Endothelial cell of hepatic sinusoid (primary cell): ENCODE measurements around the gene SLC34A3.

ENCODE experiments used
- in situ Hi-C: cut with HindIII; loops from 2 replicates; pipeline ENCODE4 v1.10.0; 2017; ENCODE audit warnings: low sequenced_read_pairs

SLC34A3 gene

DNA sequence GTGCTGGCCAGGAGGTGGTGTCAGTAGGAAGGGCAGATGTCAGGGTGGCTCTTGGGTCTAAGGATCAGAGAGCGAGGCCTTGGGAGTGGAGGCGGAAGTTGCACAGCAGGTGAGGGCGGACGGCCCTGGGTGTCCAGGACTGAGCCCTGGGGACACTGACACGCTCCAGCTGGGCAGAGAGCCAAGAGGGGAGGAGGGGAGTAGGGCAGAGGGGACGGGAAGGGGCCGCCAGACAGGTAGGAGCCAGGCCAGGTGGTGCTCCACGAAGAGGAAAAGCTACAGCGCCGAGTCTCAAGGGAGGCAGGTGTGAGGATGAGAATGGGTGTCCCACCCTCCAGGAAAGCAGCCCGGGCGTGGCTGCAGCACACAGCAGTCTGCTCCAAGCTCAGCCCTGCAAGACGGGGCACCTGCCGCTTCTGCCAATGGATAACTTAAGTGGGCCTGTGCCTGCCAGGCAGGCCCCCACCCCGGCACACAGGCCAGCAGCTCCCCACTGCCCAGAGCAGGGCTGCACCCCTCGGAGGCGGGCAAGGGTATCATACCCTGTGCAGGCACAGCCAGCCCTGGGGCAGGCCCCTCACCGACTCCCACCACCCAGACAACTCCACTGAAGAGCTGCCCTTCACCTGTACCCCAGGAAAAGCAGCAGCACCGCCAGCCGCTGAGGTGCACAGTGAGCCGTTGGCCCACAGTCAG is 35.0 kb upstream of the SLC34A3 start:
- in situ Hi-C loops = no loop called here

DNA sequence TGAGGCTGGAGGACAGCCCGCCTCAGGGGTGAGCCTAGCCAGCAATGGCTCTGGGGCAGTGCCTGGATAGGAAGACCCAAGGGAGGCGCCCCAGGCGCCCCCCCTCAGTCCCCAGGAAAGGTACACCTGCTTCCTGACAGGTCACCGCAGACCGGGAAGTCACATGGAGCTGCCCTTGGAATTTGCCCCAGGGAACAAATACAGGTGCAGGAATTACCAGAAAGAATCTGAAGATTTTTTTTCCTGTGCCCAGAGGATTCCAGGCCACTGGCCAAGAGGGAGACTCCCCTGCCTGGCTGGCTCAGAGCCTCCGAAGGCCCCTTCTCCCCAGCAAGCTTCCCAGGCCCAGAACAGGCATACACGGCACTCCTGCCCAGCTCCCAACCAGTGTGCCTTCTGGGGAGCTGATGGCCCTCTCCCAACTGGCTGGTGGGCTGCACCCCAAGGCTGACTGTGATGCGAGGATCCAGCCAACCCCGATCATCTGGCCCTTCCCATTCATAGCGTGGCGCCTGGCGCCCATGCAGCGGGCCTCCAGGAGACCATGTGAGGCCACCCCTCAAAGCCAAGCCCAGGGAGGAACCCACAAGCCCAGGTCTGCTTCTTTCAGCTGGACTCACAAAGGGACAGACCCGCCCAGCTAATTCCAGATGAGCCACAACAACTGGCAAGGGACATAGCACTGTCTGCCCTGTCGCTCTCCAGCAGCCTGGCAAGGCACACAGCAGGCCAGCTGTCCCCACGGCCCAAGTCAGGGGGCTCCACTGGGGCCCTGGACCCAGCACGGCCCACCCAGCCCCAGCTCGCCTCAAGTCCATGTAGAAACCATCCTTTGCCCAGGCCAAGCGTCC is 32.4 kb upstream of the SLC34A3 start:
- in situ Hi-C loops = no loop called here

- in situ Hi-C loops = no loop called here
These were observed 31.8 kb upstream of the SLC34A3 start for GRCh38 chr9:137198902-137199283.

DNA sequence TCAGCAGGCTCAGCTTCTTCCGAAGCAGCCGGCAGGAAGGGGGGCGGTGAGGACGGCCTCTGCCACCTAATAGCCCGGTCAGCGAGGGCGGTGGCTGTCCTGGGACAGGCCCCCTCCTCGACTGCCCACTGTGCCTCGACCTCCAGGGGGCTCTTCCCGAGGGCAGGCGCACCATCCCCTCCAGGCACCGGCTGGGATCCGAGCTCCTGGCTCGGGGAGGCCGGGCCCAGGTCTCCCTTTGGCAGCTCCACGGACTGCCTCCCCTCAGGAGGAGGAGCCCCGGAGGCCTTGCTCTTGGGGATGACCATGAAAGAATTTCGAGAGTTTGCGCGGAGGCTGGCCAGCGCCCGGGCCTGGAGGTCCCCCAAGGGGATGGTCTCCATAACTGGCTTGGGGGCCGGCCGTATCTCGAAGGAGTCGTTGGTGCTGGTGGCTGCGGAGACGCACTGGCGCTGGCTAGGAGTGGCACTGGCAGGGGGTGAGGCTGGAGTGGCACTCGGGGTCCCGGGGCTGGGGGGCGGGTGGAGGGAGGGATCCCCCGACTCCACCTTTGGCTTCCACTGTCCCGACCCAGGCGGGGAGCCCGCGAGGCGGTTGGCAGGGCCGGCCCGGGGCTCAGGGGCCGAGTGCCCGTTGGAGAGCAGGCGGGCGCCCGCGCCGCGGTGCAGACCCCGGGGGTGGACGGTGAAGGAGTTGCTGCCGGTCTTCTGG is 31.1 kb upstream of the SLC34A3 start:
- in situ Hi-C loops = no loop called here

DNA sequence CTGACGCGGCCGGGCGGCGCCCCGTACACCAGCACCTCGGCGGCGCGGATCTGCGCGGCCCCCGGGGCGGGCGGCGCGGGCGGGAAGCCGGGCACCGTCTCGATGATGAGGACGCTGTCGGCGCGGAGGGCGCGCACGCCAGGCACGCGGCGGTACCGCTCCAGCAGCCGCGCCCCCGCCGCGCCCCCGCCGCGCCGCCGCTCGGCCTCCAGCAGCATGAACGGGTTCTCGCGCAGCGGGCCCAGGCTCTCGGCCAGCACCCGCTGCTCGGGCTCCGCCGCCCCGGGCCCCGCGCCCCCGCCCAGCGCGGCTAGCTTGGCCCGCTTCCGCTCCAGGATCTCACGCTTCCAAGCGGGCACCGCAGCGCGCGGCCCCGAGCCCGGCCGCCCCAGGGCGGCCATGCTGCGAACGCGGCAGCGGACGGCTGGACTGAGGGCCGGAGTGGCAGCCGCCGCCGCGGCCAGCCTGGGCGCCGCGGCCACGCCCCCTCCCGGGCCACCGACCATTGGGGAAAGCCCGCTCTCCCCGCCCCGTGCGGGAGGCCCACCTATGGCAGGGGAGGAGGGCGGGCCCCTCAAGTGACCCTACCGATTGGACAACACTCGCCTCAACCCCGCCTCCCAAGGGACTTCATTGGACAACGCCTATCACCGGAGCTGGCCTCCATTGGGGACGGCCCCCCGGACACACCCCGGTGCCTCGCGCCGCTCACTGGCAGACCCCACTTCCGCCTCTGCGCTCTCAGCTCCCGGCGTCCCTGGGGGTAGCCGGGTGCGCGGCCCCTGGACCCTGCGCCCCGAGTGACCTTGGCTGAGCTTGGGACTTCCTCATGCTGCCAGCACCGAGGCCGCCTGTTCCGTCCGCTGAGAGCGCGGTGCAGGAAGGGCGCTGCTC is 30.1 kb upstream of the SLC34A3 start, which contains the start of gene TPRN:
Gene TPRN, minus strand, starts transcription at position 431 of the 894 bp plus-strand sequence. Its CDS starts 30 bp downstream, at position 401.
- in situ Hi-C loops = no loop called here

DNA sequence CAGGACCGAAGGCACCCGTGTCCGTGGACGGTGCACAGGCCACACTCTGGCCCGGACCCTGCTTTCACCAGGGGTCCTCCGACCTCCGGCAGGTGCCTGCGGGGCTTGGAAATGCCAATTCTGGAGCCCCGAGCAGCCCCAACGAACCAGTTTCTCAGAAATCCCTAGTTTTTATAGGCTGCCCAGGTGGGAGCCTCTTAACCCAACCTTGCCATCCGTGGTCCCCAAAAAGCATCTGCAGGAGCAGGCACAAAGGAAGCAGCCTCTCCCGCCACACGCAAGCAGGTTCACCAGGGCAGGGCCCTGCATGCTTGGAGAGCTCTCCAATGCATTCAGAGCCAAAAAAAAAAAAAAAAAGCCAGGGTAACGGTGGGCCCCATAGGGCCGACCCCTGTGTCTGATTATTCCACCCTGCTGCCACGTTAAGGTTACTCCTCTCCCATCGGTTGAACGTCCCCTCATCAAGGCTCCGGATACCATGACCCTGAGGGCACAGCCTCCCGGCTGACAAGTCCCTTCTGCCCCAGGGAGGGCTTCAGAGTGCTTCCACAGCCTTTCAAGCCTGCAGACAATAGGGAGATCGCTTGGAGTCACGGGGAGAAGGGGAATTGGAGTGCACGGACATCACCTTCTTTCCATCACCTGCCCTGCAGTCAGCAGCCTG is 29.4 kb upstream of the SLC34A3 start:
- in situ Hi-C loops = no loop called here

GRCh38 chr9:137202966-137203365 is 27.7 kb upstream of the SLC34A3 start:
- in situ Hi-C loops = no loop called here

GRCh38 chr9:137204731-137205125 is 26.0 kb upstream of the SLC34A3 start:
- in situ Hi-C loops = no loop called here

GRCh38 chr9:137205126-137206069 is 25.3 kb upstream of the SLC34A3 start, which contains the start of the genes NDOR1 and TMEM203:
Gene NDOR1, plus strand, starts transcription at chr9:137205700. Its CDS starts 78 bp downstream, at chr9:137205778.
Gene TMEM203, minus strand, starts transcription at chr9:137205648. Its CDS starts 234 bp downstream, at chr9:137205414.
- in situ Hi-C loops = no loop called here

GRCh38 chr9:137206602-137207001 is 24.1 kb upstream of the SLC34A3 start:
- in situ Hi-C loops = no loop called here

DNA sequence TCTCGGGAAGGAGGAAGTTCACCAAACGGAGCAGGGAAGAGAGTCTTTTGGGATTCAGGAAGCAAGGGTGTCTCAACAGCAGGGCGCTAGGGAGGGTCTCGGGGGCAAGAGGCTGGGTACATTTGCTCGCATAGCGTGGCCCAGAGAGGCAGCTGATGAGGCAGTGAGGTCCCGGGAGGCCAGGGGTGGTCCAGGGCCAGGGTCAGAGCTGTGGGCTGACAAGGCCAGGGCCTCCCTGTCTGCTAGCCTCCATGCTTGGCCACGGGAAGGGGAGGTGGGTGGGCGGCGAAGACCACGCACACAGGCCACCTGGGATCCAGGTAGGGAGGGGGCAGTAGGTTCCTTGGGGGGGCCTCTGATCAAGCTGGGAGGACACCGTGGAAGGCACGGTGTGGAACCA is 19.2 kb upstream of the SLC34A3 start:
- in situ Hi-C loops = no loop called here

GRCh38 chr9:137212520-137212919 is 18.2 kb upstream of the SLC34A3 start:
- in situ Hi-C loops = no loop called here

- in situ Hi-C loops = no loop called here
These were observed 17.3 kb upstream of the SLC34A3 start for GRCh38 chr9:137213160-137214060.

DNA sequence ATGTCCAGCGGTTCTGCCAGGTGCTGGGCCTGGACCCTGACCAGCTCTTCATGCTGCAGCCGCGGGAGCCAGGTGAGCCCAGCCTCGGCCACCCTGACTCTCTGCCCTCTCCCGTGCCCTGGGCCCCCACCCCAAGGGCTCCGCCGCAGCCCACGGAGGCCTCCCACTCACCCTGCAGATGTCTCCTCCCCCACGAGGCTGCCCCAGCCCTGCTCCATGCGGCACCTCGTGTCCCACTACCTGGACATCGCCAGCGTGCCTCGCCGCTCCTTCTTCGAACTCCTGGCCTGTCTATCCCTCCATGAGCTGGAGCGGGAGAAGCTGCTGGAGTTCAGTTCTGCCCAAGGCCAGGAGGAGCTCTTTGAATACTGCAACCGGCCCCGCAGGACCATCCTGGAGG is 16.1 kb upstream of the SLC34A3 start:
- in situ Hi-C loops = no loop called here

- in situ Hi-C loops = no loop called here
These were observed 15.3 kb upstream of the SLC34A3 start for GRCh38 chr9:137215196-137215986.

DNA sequence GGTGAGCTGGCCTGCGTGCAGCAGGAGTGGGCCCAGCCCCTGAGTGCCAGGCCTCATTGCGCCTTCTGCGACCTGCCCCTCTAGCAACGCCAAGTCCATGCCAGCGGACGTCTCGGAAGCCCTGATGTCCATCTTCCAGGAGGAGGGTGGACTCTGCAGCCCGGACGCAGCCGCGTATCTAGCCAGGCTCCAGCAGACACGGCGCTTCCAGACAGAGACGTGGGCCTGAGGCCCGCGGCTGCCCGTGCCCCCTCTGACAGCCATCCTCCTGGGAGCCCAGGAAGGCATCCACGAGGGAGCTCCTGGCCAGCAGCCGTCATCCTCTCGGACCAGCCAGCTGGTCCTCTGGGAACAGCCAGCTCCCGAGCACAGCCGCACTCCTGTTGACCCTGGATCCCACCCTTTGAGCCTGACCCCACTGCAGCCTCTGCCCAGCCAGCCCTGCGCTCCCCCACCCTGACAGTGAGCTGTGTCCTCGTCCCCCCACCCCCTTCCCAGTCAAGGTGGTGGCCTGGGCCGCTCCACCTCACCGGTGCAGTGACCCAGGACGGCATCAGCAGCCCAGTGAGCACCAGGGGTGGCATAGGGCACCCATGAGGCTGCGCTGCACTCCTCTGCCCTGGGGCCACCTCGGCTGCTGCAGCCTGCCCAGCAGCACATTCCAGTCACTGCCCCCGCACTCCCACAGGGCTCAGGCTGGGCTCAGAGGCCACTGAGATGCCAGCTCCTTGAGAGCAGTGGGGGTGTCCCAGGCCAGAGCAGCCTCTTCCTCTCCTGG is 14.3 kb upstream of the SLC34A3 start:
- in situ Hi-C loops = no loop called here
